HG03066 (cell line): ENCODE data around the gene TFR2.

Experiments
- ATAC-seq: cut with Tn5 transposase; IDR thresholded peaks from one replicate; pipeline ENCODE4 v1.9.1; 2021; ENCODE audit warnings: low read depth; ENCODE audit not compliant: unreplicated experiment

The TFR2 gene

DNA sequence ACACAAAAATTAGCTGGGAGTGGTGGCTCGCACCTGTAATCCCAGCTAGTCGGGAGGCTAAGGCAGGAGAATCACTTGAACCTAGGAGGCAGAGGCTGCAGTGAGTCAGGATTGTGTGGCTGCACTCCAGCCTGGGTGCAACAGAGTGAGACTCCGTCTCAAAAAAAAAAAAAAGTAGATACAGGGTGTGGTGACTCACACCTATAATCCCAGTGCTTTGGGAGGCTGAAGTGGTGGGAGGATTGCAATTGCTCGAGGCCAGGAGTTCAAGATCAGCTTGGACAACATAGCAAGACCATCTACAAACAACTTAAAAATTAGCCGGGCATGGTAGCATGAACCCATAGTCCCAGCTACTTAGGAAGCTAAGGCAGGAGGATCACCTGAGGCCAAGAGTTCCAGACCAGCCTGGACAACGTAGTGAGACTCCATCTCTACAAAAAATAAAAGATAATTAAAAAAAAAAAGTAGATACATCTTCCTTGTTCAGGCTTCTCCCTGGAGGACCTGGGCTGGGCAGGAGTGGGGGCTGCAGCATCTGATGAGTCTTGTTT is 27.0 kb downstream of the TFR2 start:
- ATAC-seq = no peak

DNA sequence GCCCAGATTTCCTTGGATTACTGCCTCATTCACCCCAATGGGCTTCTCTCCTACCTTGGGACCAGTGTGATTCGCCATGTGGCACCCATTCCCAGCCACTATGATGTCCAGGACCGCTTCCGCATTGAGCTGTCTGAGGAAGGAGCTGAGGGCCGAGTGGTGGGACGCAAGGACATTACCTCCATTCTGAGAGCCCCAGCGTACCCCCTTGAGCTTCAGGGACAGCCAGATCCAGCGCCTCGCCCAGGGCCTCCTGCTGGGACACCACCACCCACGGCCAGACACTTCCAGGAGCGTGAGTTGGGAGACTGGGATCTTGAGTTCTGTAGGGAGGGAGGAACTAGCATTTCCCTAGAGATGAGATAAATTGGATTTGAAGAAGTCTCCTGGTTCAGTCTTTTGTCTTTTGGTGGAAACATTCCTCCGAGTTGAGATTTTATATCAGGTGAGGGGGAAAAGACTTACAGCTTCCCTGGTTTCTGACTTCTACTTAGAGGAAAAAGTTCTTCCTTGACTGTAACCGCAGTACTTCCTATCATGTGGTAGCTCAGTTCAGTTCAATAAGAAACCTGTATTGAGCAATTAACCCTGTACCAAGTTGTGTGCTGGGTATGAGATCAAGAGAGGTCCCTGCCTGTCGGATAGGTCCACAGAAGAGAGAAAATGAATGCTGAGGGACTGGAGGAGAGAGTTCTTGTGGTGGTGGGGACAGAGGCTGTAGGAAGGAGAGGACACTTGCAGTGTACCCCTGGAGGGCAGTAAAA is 27.8 kb downstream of the TFR2 start:
- ATAC-seq = no peak

DNA sequence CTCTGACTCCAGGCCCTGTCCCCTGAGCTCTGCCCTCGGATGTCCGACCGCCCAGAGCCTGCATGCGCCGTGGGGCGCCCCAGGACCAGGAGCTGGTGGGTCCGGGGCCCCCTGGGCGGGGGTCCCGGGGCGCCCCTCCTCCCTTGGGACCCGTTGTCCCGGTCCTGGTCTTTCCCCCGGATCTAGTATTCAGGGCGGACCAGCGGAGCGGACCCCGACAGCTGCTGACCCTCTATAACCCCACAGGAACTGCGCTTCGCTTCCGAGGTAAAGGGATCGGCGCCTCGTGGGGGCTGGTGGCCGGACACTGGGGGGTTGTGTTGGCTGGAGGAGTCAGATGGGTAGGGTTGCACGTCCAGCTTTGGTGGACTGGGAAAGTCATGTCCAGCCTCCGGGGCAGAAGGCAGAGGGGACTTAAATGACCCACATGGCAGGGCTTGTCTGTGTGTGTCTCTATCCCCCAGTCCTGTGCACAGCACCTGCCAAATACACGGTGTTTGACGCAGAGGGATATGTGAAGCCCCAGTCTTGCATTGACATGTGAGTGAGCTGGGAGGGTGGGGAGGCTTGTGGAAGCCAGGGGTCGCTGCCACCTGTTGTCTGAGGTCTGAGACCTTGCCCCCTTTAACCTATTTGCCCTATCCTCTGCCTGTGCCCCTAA is 28.5 kb downstream of the TFR2 start:
- no peak for ATAC-seq

DNA sequence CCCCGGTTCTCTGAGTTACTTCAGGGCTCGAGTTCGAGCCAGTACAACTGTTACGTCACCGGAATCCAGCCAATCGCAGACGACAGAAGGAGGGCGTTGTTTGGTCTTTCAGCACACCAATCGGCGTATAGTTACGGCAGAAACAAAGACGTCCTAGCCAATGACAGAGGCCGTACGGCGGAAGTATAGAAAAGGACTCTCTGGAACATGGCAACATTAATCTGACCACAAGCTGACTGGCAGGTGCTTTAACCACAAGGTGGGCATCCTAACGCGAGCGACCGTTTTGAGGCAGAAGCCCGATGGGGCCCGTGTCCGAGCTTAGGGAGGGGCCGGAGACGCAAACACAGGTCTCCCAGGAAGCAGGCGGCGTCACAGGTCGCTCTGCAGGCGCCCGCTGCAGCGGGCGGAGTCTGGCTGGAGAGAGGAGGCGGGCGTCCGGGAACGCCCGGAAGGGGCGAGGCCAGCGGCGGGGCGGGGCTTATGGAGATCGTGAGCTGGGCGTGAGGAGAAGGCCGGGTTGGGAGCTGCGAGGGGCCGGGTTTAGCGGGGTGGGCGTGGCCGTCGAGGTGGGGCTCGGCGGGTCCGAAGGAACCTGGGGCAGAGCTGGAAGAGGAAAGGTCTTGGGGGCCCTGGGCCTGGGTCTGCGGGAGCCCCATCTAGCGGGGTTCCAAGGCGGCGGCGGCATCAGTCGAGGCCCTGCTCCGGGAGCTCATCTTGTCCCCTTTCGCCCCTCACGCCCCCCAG is 29.2 kb downstream of the TFR2 start, which contains the start of gene MOSPD3:
TSS of gene MOSPD3 (plus strand) at position 558 of the 747 bp plus-strand sequence. CDS start 252 bp downstream, outside the sequence.
- peak; percentile 85 for ATAC-seq

DNA sequence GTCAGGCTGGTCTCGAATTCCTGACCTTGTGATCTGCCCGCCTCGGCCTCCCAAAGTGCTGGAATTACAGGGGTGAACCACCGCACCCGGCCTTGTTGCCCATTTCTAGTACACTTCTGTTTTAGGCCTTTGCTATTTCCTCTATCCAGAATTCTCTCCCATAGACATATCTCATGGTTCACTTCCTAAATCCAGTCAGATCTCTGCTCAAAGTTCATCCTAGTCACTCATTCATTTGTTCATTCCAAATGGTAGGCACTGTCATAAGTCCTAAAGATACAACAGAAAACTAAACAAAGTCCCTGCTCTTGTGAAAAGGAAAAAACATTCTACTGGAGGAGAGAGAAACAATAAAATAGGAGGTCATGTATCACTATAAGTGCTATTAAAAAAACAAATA is 31.4 kb downstream of the TFR2 start:
- no peak for ATAC-seq

DNA sequence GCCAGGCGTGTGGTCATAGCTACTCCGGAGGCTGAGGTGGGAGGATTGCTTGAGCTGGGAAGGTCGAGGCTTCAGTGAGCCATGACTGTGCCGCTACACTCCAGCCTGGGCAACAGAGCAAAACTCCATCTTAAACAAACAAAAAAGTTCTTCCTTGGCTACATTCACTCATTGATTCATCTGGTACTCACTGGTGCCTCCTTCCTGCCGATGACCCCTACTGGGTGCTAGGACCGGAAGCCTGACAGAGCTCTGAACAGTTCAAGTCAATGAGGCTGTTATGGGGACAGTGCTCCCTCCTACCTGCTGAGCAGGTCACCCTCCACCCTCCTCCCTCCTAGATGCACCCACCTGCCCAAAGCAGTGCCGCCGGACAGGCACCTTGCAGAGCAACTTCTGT is 34.2 kb downstream of the TFR2 start:
- no peak for ATAC-seq

DNA sequence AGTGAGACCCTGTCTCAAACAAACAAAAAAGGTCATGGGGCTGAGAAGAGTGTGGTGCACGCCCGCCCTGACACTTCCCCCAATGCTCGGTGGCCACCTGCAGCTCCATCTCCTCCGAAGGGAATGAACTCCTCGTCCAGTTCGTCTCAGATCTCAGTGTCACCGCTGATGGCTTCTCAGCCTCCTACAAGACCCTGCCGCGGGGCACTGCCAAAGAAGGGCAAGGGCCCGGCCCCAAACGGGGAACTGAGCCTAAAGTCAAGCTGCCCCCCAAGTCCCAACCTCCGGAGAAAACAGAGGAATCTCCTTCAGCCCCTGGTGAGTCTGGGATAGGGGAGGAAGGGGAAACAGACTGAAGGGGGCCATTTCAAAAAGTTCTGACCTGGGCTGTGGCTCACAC is 35.0 kb downstream of the TFR2 start:
- ATAC-seq = no peak

DNA sequence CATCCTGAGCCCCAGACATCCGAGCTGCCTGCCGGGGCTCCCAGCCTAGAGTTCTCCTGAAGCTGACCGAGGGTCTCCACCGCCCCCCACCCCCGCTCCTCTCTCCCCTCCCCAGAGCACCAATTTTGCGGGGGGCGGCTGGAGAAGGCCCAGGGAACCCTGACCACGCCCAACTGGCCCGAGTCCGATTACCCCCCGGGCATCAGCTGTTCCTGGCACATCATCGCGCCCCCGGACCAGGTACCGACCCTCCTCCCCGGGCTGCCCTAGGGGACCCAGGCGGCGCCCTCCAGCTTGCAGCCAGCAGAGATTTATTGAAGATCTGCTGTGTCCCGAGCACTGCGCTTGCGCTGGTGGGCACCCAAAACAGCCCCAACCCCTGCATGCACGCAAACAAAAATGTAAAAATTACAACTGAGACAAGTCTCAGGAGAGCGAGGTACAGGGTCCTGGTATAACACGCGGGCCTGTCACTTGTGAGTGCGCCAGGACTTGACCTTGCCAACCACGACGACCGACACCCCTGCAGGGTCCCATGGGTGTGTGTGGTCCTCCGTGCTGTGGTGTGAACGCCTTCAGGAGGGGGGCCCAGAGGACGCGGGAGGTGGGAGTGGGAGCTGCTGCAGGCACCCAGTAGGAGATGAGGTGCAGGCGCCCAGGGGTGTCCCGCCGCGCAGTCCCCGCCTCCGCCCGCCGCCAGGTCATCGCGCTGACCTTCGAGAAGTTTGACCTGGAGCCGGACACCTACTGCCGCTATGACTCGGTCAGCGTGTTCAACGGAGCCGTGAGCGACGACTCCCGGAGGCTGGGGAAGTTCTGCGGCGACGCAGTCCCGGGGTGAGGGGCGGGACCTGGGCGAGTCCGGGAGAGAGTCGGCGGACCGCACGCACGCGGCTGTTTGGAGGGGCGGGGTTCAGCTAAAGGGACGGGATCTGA is 36.1 kb downstream of the TFR2 start:
- no peak for ATAC-seq

DNA sequence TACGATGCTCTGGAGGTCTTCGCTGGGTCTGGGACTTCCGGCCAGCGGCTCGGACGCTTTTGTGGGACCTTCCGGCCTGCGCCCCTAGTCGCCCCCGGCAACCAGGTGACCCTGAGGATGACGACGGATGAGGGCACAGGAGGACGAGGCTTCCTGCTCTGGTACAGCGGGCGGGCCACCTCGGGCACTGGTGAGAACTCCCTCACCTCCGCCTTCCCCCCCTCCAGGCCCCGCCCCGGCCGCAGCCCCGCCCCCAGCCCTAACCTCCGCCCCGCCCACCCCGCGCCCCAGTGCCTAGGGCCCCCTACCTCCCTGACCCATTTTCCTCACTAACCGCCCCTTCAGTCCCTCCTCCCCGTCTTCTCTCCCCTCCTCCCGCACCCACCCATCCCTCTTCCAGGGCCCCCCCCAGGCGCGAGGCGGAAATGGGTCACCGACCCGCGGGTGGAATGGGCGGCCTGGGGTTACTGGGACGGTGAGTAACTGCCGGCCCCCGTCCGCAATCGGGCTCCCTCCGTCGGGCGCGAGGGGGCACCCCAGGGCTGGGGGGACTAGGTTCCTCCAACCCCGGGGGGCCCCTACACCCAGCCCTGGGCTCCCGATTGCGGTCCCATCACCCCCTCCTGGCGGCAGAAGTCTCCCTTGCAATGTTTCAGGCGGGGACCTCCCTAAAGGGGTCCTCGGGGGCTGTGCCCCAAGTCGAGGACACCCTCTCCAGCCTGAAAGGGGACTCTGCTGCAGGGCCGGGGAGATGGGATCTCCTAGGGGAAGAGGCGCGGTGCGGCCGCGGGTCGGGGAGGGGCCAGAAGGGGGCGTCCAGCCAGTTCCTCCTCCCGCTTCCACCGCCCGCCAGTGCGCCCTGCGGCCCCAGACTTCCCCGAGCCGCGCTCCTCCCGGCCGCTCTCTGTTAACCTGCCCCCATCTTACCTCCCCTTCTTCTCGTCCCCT is 37.0 kb downstream of the TFR2 start:
- no peak for ATAC-seq

DNA sequence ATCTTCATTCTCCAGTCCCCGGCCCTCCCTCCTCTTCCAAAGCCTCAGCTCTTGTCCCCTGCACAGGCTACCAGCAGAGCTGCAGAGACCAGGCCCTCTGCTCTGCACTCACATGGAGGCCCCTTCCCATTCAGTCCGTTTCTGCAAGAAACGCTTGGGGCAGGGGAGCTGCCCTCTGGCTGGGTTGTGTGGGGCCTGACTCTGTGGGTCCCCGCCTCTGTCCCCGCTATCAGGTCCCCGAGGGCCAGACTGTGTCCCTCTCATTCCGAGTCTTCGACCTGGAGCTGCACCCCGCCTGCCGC is 37.7 kb downstream of the TFR2 start:
- ATAC-seq = no peak

DNA sequence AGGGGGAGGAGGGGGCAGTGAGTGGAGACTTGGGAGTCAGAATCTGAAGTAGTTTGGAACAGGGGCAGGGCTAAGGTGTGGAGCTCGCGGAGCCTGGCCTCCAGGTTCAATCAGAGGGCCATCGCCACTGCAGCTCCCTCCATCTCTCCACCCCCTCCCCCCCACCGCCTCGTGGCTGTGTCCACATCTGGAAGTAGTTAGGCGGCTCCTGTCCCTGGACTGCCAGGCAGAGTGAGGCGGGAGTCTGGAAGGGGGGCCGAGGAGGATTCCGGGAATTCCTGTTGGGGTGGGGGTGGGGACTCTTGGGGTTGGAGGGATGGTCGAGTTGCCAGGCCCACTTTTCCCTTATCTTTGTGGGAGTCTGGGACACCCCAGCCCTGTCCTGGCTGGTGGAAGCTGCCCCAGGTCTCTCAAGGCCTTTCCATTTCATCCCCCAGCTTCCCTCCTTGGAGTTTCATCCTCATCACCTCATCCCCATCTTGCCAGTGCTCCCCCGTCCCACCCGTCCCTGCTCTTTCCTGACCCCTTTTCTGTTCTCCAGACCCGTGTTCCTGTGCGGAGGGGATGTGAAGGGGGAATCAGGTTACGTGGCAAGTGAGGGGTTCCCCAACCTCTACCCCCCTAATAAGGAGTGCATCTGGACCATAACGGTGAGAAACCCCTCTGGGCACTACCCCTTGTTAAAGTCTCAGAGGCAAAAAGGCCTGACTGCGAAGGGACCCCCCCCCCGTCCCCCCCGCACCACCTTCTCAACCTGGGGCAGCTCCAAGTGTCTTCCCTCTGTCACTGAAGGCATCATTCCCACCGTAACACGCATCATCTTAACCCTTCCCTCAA is 38.2 kb downstream of the TFR2 start:
- ATAC-seq = no peak

DNA sequence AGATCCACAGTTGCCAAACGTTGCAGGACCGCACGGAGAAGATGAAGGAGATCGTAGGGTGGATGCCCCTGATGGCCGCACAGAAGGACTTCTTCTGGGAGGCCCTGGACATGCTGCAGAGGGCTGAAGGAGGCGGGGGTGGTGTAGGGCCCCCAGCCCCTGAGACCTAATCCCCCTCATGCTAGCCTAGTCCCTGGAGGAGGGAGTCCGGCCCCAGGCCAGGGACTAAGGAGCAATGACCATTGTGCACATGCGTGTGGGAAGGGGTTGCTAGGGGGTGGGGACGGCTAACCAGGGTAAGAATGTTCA is 40.7 kb downstream of the TFR2 start:
- ATAC-seq = no peak

DNA sequence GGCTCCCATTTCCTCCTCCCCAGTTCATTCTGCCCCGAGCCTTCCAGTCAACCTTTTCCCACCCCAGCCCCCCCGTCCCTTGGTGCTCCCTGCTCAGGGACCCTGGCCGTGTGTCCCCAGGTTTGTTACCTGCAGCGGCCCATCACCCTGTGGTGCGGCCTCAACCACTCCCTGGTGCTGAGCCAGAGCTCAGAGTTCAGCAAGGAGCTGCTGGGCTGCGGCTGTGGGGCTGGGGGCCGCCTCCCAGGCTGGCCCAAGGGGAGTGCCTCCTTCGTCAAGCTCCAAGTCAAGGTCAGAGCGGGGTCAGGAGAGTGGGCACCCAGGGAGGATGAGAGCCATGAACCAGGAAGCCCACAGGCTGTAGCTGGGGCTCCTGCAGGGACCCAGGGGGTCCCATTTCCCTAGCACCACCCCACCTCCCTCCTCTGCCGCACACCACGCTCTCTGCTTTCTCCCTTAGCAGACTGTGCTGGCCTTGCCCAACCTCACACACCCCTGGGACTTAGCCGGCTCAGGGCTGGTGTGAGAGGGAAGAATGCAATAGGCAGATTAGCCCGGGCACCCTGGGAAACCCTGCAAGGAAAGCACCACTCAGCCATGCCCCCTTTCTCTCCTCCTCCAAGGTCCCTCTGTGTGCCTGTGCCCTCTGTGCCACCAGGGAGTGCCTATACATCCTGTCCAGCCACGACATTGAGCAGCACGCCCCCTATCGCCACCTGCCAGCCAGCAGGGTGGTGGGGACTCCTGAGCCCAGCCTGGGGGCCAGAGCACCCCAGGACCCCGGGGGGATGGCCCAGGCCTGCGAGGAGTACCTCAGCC is 41.2 kb downstream of the TFR2 start:
- ATAC-seq = no peak

DNA sequence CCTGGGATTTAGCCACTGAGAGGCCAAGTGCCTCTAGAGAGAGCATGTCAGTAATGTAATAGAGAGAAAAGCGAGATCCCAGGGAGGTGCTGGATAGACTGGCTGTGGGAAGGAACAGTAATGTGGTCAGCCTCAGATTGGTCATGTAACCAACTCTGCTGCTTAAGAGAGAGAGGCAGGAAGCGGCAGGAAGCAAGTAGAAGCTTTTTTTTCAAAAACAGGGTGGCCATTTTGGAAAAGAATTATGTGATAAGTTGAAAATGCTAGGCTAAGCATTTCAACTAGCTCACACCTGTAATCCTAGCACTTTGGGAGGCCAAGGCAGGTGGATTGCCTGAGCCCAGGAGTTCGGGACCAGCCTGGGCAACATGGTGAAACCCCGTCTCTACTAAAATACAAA is 42.9 kb downstream of the TFR2 start:
- ATAC-seq = no peak

DNA sequence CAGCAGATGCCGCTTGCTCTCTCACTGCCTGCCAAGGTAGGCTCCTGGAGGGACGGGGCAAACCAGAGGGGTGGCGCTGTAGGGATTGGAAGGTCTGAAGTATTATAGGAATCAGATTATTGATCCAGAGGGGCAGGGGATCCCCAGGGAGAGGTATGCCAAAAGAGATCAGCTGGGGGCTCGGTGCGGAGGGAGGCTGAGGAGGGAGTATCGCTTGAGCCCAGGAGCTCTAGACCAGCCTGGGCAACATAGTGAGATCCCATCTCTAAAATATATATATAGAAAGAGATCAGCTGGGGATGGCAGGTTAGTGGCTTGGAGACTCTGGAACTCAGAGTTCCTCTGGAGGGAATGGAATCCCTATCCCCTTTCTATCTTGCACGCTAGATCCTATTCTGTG is 46.2 kb downstream of the TFR2 start:
- no peak for ATAC-seq

DNA sequence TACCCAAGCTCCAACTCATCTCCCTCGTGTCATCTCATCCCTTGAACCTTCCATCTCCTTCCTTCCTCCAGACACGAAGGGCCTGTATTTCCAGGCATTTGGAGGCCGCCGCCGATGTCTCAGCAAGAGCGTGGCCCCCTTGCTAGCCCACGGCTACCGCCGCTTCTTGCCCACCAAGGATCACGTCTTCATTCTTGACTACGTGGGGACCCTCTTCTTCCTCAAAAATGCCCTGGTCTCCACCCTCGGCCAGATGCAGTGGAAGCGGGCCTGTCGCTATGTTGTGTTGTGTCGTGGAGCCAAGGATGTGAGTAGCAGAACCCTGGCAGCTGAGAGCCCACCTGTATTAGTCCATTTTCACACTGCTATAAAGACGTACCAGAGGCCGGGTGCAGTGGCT is 49.8 kb downstream of the TFR2 start:
- no peak for ATAC-seq

DNA sequence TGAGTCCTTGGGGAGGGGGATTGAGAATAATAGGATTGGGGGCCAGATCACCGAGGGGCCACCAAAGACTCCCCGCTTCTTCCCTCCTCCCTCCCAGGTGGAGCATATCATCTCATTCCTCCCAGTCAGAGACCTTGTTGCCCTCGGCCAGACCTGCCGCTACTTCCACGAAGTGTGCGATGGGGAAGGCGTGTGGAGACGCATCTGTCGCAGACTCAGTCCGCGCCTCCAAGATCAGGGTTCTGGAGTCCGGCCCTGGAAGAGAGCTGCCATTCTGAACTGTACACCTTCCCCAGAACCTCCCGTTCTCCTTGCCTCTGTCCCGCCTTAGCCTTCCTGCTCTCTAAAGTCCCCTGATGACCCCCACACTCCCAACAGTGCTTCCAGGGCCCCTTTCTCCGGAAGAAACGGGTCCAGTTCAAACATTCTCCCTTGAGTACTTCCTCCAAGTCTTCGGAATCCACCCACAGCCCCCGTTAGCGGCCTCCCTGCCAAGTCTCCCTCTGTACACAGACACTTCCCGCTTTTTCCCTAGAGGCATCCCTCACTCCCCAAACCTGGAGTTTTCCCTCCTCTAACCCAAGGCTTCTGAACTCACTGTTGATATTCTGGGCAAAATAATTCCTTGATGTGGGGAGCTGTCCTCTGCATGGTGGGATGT is 51.1 kb downstream of the TFR2 start:
- no peak for ATAC-seq
